B cell (primary cell): ENCODE data around the gene FAM204A.

Experiments used
- CTCF ChIP-seq: fragments of 200-600 bp; IDR thresholded peaks from one replicate; pipeline ENCODE4 v1.8.0; 2022; ENCODE audit warnings: antibody characterized with exemption, mild to moderate bottlenecking
- EZH2 ChIP-seq: IDR thresholded peaks from 2 replicates; pipeline ENCODE4 v1.6.1; 2012; ENCODE audit warnings: borderline replicate concordance, low read depth, mild to moderate bottlenecking, moderate library complexity, low read length; ENCODE audit not compliant: insufficient read depth, poor library complexity, severe bottlenecking

GRCh38 chr10:118278649-118279048, 63.5 kb downstream of the FAM204A start:
- TF ChIP-seq CTCF = no peak
- no peak for TF ChIP-seq EZH2
